ENCODE results near the gene FOXL3. TPM values are rescaled to one million over a fixed set of nuclear protein-coding genes. Genes with fewer than 3 reads are reported as not detected.

FOXL3 gene
- total RNA-seq, 1 experiment from 2014 or later, result not detected

DNA sequence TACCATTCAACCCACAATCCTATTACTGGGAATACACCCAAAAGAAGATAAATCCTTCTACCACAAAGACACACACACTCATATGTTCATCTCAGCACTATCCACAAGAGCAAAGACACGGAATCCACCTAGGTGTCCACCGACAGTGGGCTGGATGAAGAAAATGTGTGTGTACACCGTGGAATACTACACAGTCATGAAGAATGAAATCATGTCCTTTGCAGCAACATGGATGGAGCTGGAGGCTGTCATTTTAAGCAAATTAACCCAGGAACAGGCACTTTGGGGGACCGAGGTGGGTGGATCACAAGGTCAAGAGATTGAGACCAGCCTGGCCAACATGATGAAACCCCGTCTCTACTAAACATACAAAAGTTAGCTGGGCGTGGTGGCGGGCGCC lies 8.3 kb upstream of the FOXL3 start:
- Histone ChIP-seq H3K56ac (ENCODE audit: insufficient read length, low read depth, low read length) (no peak overlapping the region), H3T11ph (ENCODE audit: low read length) (no peak overlapping the region), H4K20me1 (ENCODE audit: control insufficient read depth, insufficient read depth, insufficient read length) (no peaks in the 10 kb centered on the region), H3K9ac (ENCODE audit: extremely low read depth, insufficient read length, low read length) (no peak overlapping the region), H3K27ac (ENCODE audit: insufficient read length, low read depth, low read length) (no peak overlapping the region), H3K79me2 (ENCODE audit: insufficient read depth, low read length) (no peaks in the 10 kb centered on the region), H2BK5ac (ENCODE audit: insufficient read length, low read length) (no peak overlapping the region), H4K5ac (ENCODE audit: insufficient read length, low read depth, low read length) (no peak overlapping the region), H2BK20ac (ENCODE audit: low read depth, low read length, poor library complexity, severe bottlenecking) (no peak overlapping the region), H2BK12ac (ENCODE audit: insufficient read length, low read depth, low read length) (no peak overlapping the region), H3K18ac (ENCODE audit: insufficient read length, low read depth, low read length) (no peak overlapping the region), H3K23ac (ENCODE audit: insufficient read length, low read depth, low read length) (no peak overlapping the region), H2BK15ac (ENCODE audit: low read depth, low read length) (no peak overlapping the region), H3K4me2 (ENCODE audit: insufficient read depth, insufficient read length, low read length) (no peak overlapping the region), H3K9me3 (ENCODE audit: control insufficient read depth, low read depth, low read length) (peaks cover 3% of the 10 kb centered on the region), H3K27me3 (ENCODE audit: insufficient read depth, low read length) (no peaks in the 10 kb centered on the region), H4K91ac (ENCODE audit: insufficient read length, low read depth, low read length) (no peak overlapping the region), H2BK120ac (ENCODE audit: low read depth, low read length, poor library complexity, severe bottlenecking) (no peak overlapping the region), H3K79me1 (ENCODE audit: insufficient read depth, low read depth, low read length, poor library complexity, severe bottlenecking) (no peaks in the 10 kb centered on the region), H3K14ac (ENCODE audit: insufficient read depth, low read length) (no peak overlapping the region), H2AK5ac (ENCODE audit: insufficient read length, low read length) (no peak overlapping the region), H3K23me2 (ENCODE audit: insufficient read length, low read depth, low read length, poor library complexity, severe bottlenecking) (peaks cover 3% of the 10 kb centered on the region), H4K8ac (replicated peaks; ENCODE audit: insufficient read length, low read depth, low read length) (no peak overlapping the region), H2AFZ (ENCODE audit: low read length) (no peak overlapping the region), H3K4ac (ENCODE audit: low read depth, low read length) (no peak overlapping the region), H3K4me1 (ENCODE audit: insufficient read depth, low read length) (no peaks in the 10 kb centered on the region)
- no peak overlapping the region for H3K27ac Mint-ChIP-seq
- H3K4me1 Mint-ChIP-seq, result no peaks in the 10 kb centered on the region
- DNase-seq, result no peak
- H3K27me3 Mint-ChIP-seq (ENCODE audit: low read depth), result peaks cover 50% of the 10 kb centered on the region
- H3K9me3 Mint-ChIP-seq, result peaks cover 24 to 54% of the 10 kb centered on the region in 2 experiments
- no CpG with 5 or more reads among the region's 8 CpGs for WGBS (ENCODE audit: extremely low coverage, insufficient read length, low lambda C conversion rate)
- H3K36me3 Mint-ChIP-seq (ENCODE audit: insufficient read depth in 1 of 3, low read depth in 3 of 3), result peaks cover 0 to 6% (median 2%) of the 10 kb centered on the region in 3 experiments; a peak in 3 of 7 replicates
- TF ChIP-seq, protein P1, sequence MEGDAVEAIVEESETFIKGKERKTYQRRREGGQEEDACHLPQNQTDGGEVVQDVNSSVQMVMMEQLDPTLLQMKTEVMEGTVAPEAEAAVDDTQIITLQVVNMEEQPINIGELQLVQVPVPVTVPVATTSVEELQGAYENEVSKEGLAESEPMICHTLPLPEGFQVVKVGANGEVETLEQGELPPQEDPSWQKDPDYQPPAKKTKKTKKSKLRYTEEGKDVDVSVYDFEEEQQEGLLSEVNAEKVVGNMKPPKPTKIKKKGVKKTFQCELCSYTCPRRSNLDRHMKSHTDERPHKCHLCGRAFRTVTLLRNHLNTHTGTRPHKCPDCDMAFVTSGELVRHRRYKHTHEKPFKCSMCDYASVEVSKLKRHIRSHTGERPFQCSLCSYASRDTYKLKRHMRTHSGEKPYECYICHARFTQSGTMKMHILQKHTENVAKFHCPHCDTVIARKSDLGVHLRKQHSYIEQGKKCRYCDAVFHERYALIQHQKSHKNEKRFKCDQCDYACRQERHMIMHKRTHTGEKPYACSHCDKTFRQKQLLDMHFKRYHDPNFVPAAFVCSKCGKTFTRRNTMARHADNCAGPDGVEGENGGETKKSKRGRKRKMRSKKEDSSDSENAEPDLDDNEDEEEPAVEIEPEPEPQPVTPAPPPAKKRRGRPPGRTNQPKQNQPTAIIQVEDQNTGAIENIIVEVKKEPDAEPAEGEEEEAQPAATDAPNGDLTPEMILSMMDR (conservative IDR thresholded peaks at IDR 0.05), result no peak
- no peak overlapping the region for H3K4me3 Mint-ChIP-seq
